RPMI8226 (cell line): ENCODE results near the gene BCAS3.

Experiments
- DNase-seq: peaks from one replicate; pipeline ENCODE4 v3.0.0-alpha.2; 2015

The BCAS3 gene

DNA sequence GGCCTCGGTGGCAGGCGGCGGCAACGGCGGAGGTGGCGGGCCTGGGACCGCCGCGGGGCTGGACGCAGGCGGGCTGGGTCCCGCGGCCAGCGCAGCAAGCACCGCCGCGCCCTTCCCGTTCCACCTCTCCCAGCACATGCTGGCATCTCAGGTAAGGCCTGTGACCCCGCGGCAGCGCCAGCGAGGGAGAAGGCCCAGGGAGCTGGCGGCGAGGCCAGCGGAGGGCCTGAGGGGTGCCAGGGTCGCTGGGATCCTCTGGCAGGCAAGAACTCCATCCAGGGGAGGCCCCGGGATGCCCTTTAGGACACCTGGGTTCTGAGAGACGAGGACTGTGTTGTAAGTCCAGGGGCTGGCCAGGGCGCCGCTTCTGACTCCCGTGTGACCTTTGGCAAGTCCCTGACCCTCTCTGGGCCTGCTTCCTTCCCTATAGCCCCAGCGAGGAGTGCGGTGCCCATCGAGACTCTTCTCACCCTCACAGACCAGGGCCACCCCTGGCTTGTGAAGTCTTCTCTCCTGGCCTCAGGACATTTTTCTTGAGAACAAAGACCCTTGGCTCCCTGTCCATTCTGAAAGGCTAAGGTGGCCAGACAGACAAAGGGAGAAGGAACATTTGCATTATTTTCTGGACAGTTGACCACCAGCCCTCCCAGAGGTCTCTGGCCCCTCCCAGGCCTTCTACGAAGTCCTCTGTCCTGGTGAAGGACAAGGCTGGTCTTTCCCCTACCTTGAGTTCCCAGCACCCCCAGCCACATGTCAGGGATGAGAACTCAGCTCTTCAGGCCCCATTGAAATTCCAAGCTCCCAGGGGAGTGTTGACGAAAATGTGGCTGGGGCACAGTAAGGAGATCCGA, 728.3 kb downstream of the BCAS3 start:
- DNase-seq, result no peak

GRCh38 chr17:61406537-61406845, 728.8 kb downstream of the BCAS3 start:
- DNase-seq, result no peak

GRCh38 chr17:61406971-61407911, 729.6 kb downstream of the BCAS3 start:
- no peak for DNase-seq

DNA sequence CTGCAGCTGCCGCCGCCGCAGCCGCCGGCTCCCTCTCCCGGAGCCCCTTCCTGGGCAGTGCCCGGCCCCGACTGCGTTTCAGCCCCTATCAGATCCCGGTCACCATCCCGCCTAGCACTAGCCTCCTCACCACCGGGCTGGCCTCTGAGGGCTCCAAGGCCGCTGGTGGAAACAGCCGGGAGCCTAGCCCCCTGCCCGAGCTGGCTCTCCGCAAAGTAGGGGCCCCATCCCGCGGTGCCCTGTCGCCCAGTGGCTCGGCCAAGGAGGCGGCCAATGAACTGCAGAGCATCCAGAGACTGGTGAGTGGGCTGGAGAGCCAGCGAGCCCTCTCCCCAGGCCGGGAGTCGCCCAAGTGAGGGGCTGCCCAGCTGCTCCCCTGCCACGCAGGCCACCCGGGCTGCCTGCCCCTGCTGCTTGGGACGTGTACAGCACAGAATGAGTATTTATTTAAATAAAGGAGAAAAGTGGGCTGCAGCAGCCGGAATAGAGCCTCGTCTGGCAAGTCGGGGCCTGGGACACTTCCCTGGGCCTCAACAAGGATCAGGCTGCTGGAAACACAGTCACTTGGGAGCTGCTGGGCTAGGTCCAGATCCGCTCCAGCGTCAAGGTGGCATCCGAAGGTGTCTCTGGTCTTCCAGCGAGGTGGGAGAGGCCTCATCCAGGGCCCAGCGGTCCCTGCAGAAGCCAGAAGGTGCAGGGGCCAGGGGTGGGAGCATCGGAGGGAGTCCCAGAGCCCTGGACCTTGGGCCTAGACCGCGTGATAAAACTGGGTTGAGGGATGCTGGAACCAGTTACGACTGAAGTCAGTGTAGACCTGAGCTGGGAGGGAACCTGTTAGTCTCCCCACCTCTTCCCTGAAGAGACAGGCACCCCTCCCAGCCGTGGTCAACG, 730.7 kb downstream of the BCAS3 start:
- no peak for DNase-seq

DNA sequence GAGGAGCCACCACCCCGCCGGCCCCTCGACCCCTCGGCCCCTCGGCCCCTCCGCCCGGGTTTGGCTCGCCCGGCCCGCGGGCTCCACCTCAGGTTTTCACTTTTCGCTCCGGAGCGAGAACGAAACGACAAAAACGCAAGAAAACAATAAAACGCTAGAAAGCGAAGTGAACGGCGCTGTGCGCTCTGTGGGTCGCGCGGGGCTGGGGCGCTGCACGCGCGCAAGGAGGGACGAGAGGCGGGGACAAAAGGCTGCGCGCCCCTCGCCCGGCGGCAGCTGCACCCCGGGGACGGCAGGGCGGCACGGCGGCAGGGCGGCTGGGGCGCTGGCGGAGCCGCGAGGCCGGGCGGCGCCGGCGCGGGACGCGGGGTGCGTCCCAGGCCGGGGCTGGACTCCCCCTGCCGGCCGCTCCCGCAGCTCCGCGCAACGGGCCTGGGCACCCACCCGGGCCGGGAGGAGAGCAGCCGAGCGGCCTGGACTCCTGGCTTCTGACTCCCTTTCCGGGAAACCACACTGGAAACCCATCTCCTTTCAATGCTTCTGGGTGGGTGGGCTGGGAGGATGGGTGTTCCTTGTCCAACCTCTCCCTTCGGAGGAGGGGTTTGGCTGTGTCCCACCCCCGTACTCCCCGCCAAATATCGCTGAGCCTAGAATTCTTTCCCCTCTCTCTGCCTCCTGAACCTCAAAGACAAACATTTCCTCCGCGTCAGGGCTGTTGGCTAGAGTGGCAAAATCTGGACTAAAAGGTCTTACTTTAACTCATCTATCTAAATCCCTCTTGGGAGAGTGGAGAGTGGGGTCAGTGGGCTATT, 731.9 kb downstream of the BCAS3 start:
- DNase-seq, result peak; percentile 81

DNA sequence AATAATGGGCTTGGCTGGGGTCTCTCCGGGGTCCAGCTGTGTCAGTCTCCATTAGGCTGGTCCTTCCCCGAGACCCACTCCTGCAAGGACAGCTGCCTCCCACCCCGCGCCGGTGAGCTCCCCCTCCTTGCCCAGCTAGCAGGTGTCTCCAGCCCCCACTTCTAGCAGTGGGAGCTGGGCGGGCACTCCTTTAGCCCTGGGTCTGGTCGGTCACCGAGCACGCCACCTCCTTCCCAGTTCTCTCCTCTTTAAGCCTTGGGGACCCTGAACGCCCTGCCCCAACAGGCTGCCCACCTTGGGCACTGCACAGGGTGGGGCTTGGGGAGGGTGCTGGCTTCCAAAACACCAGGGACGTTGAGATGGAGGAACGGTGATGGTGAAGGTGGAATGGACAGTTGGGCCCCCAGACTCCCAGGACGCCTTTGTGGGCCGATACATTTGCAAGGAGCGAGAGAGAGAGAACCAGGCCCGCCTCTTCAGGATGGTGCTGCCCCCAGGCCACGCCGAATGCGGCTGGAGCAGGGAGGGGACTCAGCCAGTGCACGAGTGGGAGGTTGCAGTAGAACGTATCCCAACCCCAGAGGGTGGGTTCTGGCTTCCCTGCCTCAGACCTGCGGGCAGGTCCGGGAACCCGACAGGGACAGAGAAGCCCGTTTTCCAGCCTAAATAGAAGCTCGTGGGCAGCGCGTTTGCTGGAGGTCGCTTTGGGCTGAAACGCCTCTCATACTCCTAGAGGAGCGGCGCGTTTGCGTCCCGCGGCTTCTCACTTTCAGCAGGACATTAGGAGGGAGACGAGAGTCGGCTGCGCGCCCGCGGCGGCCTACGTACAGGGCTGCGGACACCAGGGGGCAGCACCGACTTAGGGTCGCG, 732.7 kb downstream of the BCAS3 start:
- DNase-seq, result peak; percentile 57

DNA sequence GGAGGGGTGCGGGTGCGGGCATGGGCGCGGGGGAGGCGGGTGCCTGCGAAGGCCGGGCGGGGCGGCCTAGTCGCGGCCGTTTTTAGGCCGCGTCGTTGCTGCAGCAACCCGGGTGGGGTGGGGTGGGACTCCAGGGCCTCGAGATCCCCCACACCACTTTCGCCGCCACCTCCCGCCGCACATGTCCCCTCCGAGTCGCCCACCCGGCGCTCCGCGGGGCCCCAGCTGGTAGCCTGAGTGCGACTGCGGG, 733.3 kb downstream of the BCAS3 start:
- DNase-seq, result no peak

DNA sequence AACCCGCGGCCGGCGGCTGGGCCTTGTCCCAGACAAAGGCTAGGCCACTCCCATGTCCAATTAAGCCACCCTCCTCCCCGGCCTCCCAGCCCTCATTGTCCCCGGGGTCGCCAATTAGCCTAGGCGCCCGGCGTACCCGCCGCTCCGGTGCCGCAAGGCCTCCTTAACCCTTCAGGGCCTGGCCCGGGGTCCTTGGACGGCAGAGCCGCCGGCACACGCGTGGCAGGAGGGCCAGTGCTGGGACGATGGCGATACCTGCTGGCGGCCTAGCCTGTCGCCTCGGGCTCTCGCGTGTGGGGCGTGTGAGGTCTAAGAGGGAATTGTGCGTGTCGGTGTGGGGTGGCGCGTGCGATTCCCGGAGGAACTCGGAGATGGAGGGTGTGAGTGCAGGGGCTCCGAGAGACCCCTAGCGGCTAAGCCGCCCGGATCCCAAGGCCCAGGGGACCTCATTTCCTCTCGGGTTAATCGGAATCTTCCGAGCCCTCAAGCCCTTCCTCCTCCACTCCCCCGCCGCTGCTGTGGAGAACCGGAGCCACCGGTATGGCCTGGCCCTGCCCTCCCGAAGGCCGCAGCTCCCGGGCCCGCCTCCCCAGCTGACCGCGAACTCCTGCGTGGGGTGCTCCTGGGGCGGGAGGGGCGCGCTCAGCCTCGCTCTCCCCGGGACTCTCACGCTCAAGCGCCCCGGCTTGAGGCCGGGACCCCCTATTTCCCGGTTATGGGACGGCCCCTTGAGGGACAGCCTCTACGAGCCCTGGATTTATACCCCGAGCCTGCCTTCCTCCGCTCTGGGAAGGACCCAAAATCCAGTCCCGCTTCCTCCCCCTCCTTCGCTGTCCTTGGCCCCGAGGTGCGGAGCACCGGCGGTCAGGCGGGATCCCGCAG, 733.9 kb downstream of the BCAS3 start:
- no peak for DNase-seq

DNA sequence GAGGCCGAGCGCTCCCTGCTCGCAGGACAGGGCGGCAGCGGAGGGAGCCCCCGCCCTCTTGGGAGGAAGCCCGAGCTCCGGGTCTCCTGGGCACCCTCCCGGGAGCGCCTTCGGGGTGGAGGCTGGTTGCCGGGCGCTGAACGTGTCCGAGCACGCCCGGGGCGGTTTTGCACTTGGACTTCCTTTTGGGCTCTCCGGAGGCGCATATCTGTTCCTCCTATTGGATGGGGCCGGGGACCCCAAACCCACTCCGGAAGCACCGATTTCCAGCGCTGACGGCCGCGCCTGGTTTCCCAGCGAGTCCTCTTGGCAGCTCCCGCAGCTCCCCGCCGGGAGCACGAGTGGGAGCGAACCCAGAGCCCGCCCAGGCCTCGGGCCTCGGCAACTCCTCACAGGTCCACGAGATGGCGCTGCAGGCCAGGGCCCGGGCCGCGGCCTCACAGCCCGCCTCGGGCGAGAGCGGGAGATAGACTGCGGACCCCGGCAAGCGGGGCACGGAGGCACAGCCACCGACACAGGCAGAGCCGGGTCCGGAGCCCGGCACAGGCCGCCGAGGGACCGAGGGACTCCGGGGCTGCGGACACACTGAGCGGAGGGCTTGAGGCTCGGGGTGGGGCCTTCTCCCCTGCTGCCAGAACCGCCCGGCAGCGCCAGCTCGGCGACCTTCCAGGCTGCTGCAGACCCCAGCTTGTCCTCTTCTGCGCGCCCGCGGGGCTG, 734.6 kb downstream of the BCAS3 start:
- peak; percentile 55 for DNase-seq

GRCh38 chr17:61412860-61413660, 735.4 kb downstream of the BCAS3 start:
- no peak for DNase-seq

DNA sequence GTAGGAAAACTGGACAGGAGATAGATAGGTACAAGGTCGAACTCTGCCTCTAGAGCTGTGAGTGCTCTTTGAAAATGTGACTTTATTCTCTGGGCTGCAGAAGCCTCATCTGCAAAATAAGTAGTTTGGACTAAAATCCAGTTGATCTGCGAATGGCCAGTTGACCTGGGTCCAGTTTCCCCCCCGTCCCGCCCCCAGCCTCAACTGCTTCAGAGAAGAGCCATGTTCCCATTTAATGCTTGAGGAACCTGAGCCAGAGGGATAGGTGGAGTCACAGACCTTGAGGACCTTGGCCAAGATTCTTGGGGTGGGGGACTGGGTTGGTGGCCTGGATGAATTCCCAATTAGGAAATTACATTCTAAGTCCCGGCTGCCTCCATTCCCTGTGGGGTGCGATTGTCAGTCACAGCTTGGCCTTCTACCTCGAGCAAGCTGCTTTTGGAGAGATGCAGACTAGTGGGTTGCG, 736.0 kb downstream of the BCAS3 start:
- DNase-seq, result no peak

DNA sequence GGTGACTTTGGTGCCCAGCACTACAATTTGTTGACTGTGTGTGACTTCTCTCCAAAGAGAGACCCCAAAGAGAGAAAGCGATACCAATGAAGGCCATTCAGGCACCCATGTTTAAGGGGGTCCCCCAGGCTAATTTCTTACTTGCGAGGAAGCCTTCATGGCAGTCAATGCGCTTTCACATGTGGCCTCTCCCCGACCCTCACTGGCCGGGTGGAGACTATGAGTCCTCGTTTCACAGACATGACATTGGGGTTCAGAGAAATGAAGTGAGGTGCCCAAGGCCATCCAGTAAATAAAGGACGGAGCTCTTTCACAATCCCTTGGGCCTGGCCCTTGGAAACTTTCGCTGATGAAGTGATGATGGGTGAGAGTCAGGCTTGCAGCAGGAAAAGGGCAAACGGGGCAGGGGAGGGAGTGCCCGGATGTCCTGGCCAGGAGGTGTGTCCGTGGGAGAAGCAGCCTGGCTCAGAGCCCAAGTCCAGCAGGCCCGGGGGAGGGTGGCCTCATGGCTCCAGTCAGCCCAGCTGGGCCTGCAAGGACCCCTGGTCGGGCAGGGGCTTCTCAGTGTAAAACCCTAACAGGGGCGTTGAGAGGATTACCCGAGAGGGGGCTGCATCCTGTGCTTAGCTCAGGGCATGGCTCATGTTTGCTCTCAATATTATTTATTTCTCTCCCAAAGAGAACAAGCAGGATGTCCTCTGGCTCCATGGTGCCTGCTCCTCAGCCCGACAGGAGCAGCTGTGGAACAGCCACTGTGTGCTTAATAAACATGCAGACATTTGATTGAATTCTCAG, 736.7 kb downstream of the BCAS3 start:
- no peak for DNase-seq

GRCh38 chr17:61414936-61415251, 737.2 kb downstream of the BCAS3 start:
- no peak for DNase-seq

DNA sequence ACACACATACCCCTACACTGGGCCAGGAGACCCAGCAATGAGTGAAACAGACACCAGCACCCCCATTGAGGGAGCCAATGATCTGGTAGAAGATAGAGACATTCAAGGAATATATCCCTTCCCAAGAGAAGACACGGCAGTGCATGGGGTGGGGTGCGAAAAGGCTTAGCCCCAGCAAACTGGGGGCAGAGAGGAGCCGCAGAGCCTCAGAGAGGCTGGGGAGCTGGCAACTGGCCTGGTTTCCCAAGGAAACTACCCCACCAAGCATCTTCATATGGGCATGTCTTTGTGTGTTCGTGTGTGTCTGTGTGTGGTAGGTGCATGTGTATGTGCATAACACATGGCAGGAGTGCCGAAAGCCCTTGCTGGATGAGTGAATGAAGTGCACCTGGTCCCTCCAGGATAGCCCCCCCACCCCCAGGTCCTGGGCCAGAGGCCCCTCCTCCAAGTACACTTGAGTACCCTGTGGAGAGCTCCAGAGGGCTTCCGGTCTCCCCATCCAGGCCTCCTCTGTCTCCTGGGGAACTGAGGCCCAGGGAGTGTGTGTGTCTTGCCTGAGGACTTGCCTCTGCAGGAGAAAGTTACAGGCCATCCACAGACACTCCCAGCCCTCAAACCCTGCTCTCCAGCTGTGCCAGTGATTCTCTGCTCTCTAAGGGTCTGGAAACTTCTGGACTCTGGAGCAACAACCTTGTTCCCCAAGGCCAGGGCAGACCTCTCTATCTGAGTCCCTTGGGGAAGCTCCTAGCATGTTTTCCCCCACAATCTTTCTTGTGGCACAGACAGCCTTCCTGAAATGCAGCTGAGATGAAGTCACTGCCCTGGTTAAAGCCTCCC, 737.9 kb downstream of the BCAS3 start:
- no peak for DNase-seq

DNA sequence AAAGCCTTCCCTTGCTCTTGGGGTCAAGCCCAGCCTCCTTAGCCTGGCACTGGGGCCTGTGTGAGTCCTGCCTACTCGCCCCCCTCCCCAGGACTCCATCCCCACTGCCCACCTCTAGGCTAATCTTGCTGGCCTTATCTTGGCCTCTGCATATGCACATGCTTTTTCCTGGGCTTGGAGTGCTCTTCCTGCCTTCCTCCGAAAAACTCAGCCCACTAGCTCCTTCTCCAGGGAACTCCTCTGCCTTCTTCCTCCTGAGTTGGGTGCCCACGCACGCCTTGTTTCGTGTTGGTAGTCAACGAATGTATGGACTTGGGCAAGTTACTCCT, 738.5 kb downstream of the BCAS3 start:
- no peak for DNase-seq

DNA sequence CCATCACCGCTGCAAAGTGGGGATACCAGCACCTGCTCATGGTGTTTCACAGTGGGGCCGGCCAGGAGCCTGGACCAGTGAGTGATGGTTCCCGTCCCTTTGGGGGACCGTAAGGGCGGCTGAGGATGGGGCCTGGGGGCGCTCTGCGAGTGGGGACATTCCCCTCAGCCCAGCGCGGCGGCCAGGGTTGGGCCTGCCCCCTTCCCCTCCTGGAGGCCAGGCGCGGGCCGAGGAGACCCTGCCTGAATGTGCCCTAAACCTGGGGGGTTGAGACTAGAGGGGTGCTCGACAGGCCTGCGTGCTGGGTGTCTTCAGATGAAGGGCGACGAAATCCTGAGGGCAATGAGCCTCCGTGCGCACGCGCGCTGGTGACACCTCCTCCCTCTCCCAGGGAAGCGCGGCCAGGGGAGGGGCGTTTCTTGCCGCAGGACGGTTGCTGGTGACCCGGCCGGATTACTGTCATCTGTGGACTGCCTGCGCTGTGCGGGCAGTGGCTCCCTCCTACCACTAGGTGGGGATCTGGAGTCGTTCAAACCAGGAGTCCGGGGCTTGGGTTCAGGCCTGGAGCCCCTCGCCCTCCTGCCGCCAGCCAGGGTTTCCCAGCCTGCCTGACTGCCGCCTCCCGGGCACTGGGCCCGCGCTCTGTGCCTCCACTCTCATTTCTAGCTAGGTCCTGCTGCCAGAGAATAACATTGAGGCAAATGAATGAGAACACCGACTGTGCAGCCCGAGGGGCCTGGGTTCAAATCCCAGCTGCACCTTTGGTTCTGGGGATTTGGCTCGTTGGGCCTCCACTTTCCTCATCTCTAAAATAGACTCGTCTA, 739.1 kb downstream of the BCAS3 start:
- DNase-seq, result peak; percentile 75
